ENCODE results near the gene CASTOR1.

DNA sequence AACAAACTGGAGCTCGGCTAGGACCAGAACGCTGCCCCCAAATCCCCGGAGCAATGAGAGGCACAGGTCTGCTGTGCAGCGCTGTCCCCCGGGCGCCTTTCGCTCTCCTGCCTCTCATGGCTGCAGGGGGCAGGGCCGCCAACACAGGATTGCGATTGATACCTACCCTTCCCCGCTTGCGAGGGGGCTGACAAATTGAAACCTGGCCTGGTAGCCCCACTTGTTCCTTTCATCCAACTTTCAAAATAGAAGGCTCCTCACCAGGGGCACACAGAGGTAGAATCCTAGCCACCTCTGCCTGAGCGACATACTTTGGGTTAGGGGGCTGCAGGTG lies 642 bp upstream of the CASTOR1 start:
- TF ChIP-seq, protein P1, sequence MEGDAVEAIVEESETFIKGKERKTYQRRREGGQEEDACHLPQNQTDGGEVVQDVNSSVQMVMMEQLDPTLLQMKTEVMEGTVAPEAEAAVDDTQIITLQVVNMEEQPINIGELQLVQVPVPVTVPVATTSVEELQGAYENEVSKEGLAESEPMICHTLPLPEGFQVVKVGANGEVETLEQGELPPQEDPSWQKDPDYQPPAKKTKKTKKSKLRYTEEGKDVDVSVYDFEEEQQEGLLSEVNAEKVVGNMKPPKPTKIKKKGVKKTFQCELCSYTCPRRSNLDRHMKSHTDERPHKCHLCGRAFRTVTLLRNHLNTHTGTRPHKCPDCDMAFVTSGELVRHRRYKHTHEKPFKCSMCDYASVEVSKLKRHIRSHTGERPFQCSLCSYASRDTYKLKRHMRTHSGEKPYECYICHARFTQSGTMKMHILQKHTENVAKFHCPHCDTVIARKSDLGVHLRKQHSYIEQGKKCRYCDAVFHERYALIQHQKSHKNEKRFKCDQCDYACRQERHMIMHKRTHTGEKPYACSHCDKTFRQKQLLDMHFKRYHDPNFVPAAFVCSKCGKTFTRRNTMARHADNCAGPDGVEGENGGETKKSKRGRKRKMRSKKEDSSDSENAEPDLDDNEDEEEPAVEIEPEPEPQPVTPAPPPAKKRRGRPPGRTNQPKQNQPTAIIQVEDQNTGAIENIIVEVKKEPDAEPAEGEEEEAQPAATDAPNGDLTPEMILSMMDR (IDR thresholded peaks at IDR 0.05) = no peak
- TF ChIP-seq, protein P2, sequence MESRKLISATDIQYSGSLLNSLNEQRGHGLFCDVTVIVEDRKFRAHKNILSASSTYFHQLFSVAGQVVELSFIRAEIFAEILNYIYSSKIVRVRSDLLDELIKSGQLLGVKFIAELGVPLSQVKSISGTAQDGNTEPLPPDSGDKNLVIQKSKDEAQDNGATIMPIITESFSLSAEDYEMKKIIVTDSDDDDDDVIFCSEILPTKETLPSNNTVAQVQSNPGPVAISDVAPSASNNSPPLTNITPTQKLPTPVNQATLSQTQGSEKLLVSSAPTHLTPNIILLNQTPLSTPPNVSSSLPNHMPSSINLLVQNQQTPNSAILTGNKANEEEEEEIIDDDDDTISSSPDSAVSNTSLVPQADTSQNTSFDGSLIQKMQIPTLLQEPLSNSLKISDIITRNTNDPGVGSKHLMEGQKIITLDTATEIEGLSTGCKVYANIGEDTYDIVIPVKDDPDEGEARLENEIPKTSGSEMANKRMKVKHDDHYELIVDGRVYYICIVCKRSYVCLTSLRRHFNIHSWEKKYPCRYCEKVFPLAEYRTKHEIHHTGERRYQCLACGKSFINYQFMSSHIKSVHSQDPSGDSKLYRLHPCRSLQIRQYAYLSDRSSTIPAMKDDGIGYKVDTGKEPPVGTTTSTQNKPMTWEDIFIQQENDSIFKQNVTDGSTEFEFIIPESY (IDR thresholded peaks at IDR 0.05; ENCODE audit: borderline replicate concordance, low read depth) = no peak
- TF ChIP-seq TEAD4 (IDR thresholded peaks at IDR 0.05; ENCODE audit: borderline replicate concordance, insufficient read depth) (no peak), ELF1 (IDR thresholded peaks at IDR 0.05) (no peak), EZH2phosphoT487 (IDR thresholded peaks at IDR 0.05; ENCODE audit: borderline replicate concordance, low read depth) (no peak), JUND (IDR thresholded peaks at IDR 0.05) (no peak), FOSL2 (IDR thresholded peaks at IDR 0.05; ENCODE audit: borderline replicate concordance, low read depth) (no peak), TCF12 (IDR thresholded peaks at IDR 0.05) (no peak), CHD2 (IDR thresholded peaks at IDR 0.05; ENCODE audit: low read length, partially characterized antibody) (no peak), EP300 (IDR thresholded peaks at IDR 0.05; ENCODE audit: borderline replicate concordance in 1 of 2, low read depth in 1 of 2, low read length in 1 of 2) (no peak), RXRA (IDR thresholded peaks at IDR 0.05; ENCODE audit: borderline replicate concordance, low read depth) (no peak), NFIC (IDR thresholded peaks at IDR 0.05; ENCODE audit: borderline replicate concordance) (no peak)
- TF ChIP-seq, protein P3, sequence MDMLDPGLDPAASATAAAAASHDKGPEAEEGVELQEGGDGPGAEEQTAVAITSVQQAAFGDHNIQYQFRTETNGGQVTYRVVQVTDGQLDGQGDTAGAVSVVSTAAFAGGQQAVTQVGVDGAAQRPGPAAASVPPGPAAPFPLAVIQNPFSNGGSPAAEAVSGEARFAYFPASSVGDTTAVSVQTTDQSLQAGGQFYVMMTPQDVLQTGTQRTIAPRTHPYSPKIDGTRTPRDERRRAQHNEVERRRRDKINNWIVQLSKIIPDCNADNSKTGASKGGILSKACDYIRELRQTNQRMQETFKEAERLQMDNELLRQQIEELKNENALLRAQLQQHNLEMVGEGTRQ (IDR thresholded peaks at IDR 0.05; ENCODE audit: borderline replicate concordance, low read depth, low read length) = no peak

Data from SK-N-SH (cell line).